ENCODE results near the gene WRAP73. TPM values are rescaled to one million over a fixed set of nuclear protein-coding genes. Genes with fewer than 3 reads are reported as not detected.

Gene WRAP73
- polyA plus RNA-seq, 4 donors, result 16.2 to 36.9 (median 29.3) TPM

- no peak for DNase-seq
- Histone ChIP-seq H3K36me3 (ENCODE audit: control insufficient read depth in 3 of 3, insufficient read depth in 2 of 3, low read depth in 1 of 3, low read length in 3 of 3) (peaks cover 0 to 4% (median 0%) of the 10 kb centered on the region in 3 donors), H3K9me3 (ENCODE audit: control insufficient read depth in 2 of 2, insufficient read depth in 1 of 2, low read depth in 1 of 2, low read length in 1 of 2) (peaks cover 0 to 9% of the 10 kb centered on the region in 2 donors), H3K27me3 (ENCODE audit: control insufficient read depth in 3 of 3, insufficient read depth in 3 of 3, low read length in 3 of 3) (no peaks in the 10 kb centered on the region), H3K27ac (ENCODE audit: low read depth in 1 of 3, low read length in 2 of 3) (no peak overlapping the region), H3K4me1 (ENCODE audit: control insufficient read depth in 3 of 3, insufficient read depth in 2 of 3, low read depth in 1 of 3, low read length in 2 of 3) (peaks cover 0 to 9% (median 5%) of the 10 kb centered on the region in 3 donors), H3K4me3 (ENCODE audit: low read depth in 1 of 3, low read length in 3 of 3) (no peak overlapping the region)
- WGBS, 3 donors, result 71 to 85% (median 74%) methylated on average over 16 of the region's 16 CpGs
- no peak for FAIRE-seq
These were observed 48.2 kb downstream of the WRAP73 start for GRCh38 chr1:3601743-3602142.

- DNase-seq (no peak), FAIRE-seq (no peak)
- peaks cover 0 to 4% (median 0%) of the 10 kb centered on the region in 3 donors for H3K36me3 ChIP-seq (ENCODE audit: control insufficient read depth in 3 of 3, insufficient read depth in 2 of 3, low read depth in 1 of 3, low read length in 3 of 3)
- 53 to 84% (median 72%) methylated on average over 10 of the region's 10 CpGs for WGBS, 3 donors
- no peak overlapping the region for H3K4me3 ChIP-seq (ENCODE audit: low read depth in 1 of 3, low read length in 3 of 3)
- no peak overlapping the region for H3K27ac ChIP-seq (ENCODE audit: low read depth in 1 of 3, low read length in 2 of 3)
- peaks cover 0 to 9% of the 10 kb centered on the region in 2 donors for H3K9me3 ChIP-seq (ENCODE audit: control insufficient read depth in 2 of 2, insufficient read depth in 1 of 2, low read depth in 1 of 2, low read length in 1 of 2)
- peaks cover 0 to 9% (median 5%) of the 10 kb centered on the region in 3 donors for H3K4me1 ChIP-seq (ENCODE audit: control insufficient read depth in 3 of 3, insufficient read depth in 2 of 3, low read depth in 1 of 3, low read length in 2 of 3)
- no peaks in the 10 kb centered on the region for H3K27me3 ChIP-seq (ENCODE audit: control insufficient read depth in 3 of 3, insufficient read depth in 3 of 3, low read length in 3 of 3)
These were observed 49.5 kb downstream of the WRAP73 start for GRCh38 chr1:3600354-3600753.

- Histone ChIP-seq H3K27me3 (ENCODE audit: control insufficient read depth in 3 of 3, insufficient read depth in 3 of 3, low read length in 3 of 3) (no peaks in the 10 kb centered on the region), H3K4me1 (ENCODE audit: control insufficient read depth in 3 of 3, insufficient read depth in 2 of 3, low read depth in 1 of 3, low read length in 2 of 3) (peaks cover 0 to 9% (median 5%) of the 10 kb centered on the region in 3 donors), H3K9me3 (ENCODE audit: control insufficient read depth in 2 of 2, insufficient read depth in 1 of 2, low read depth in 1 of 2, low read length in 1 of 2) (peaks cover 0 to 9% of the 10 kb centered on the region in 2 donors), H3K27ac (ENCODE audit: low read depth in 1 of 3, low read length in 2 of 3) (no peak overlapping the region), H3K36me3 (ENCODE audit: control insufficient read depth in 3 of 3, insufficient read depth in 2 of 3, low read depth in 1 of 3, low read length in 3 of 3) (peaks cover 0 to 4% (median 0%) of the 10 kb centered on the region in 3 donors), H3K4me3 (ENCODE audit: low read depth in 1 of 3, low read length in 3 of 3) (no peak overlapping the region)
- FAIRE-seq (no peak), DNase-seq (no peak)
- WGBS, 3 donors, result 64 to 79% (median 71%) methylated on average over 15 of the region's 15 CpGs
These were observed 50.1 kb downstream of the WRAP73 start for GRCh38 chr1:3599816-3600215.

GRCh38 chr1:3599286-3599811, 50.6 kb downstream of the WRAP73 start:
- 74 to 83% (median 80%) methylated on average over 16 of the region's 16 CpGs for WGBS, 3 donors
- FAIRE-seq (no peak), DNase-seq (no peak)
- Histone ChIP-seq H3K4me1 (ENCODE audit: control insufficient read depth in 3 of 3, insufficient read depth in 2 of 3, low read depth in 1 of 3, low read length in 2 of 3) (peaks cover 0 to 9% (median 5%) of the 10 kb centered on the region in 3 donors), H3K27ac (ENCODE audit: low read depth in 1 of 3, low read length in 2 of 3) (no peak overlapping the region), H3K36me3 (ENCODE audit: control insufficient read depth in 3 of 3, insufficient read depth in 2 of 3, low read depth in 1 of 3, low read length in 3 of 3) (peaks cover 0 to 4% (median 0%) of the 10 kb centered on the region in 3 donors), H3K4me3 (ENCODE audit: low read depth in 1 of 3, low read length in 3 of 3) (no peak overlapping the region), H3K9me3 (ENCODE audit: control insufficient read depth in 2 of 2, insufficient read depth in 1 of 2, low read depth in 1 of 2, low read length in 1 of 2) (peaks cover 0 to 5% of the 10 kb centered on the region in 2 donors), H3K27me3 (ENCODE audit: control insufficient read depth in 3 of 3, insufficient read depth in 3 of 3, low read length in 3 of 3) (no peaks in the 10 kb centered on the region)

- H3K9me3 ChIP-seq (ENCODE audit: control insufficient read depth in 2 of 2, insufficient read depth in 1 of 2, low read depth in 1 of 2, low read length in 1 of 2), result no peaks in the 10 kb centered on the region
- H3K27ac ChIP-seq (ENCODE audit: low read depth in 1 of 3, low read length in 2 of 3), result no peak overlapping the region
- no peaks in the 10 kb centered on the region for H3K27me3 ChIP-seq (ENCODE audit: control insufficient read depth in 3 of 3, insufficient read depth in 3 of 3, low read length in 3 of 3)
- WGBS, 3 donors, result 45 to 51% (median 51%) methylated on average over 29 to 30 of the region's 30 CpGs
- H3K4me1 ChIP-seq (ENCODE audit: control insufficient read depth in 3 of 3, insufficient read depth in 2 of 3, low read depth in 1 of 3, low read length in 2 of 3), result peaks cover 0 to 9% (median 5%) of the 10 kb centered on the region in 3 donors
- DNase-seq, result no peak
- no peak overlapping the region for H3K4me3 ChIP-seq (ENCODE audit: low read depth in 1 of 3, low read length in 3 of 3)
- peaks cover 0 to 4% (median 0%) of the 10 kb centered on the region in 3 donors for H3K36me3 ChIP-seq (ENCODE audit: control insufficient read depth in 3 of 3, insufficient read depth in 2 of 3, low read depth in 1 of 3, low read length in 3 of 3)
- no peak for FAIRE-seq
These were observed 51.2 kb downstream of the WRAP73 start for GRCh38 chr1:3598522-3599285.

GRCh38 chr1:3598051-3598491, 51.8 kb downstream of the WRAP73 start:
- Histone ChIP-seq H3K36me3 (ENCODE audit: control insufficient read depth in 3 of 3, insufficient read depth in 2 of 3, low read depth in 1 of 3, low read length in 3 of 3) (peaks cover 0 to 4% (median 0%) of the 10 kb centered on the region in 3 donors), H3K27me3 (ENCODE audit: control insufficient read depth in 3 of 3, insufficient read depth in 3 of 3, low read length in 3 of 3) (no peaks in the 10 kb centered on the region), H3K27ac (ENCODE audit: low read depth in 1 of 3, low read length in 2 of 3) (no peak overlapping the region), H3K9me3 (ENCODE audit: control insufficient read depth in 2 of 2, insufficient read depth in 1 of 2, low read depth in 1 of 2, low read length in 1 of 2) (no peaks in the 10 kb centered on the region), H3K4me3 (ENCODE audit: low read depth in 1 of 3, low read length in 3 of 3) (no peak overlapping the region), H3K4me1 (ENCODE audit: control insufficient read depth in 3 of 3, insufficient read depth in 2 of 3, low read depth in 1 of 3, low read length in 2 of 3) (peaks cover 0 to 9% (median 5%) of the 10 kb centered on the region in 3 donors)
- no peak for FAIRE-seq
- 31 to 38% (median 37%) methylated on average over 26 of the region's 26 CpGs for WGBS, 3 donors
- DNase-seq, result peak in 1 of 2 donors; percentile 35

GRCh38 chr1:3597599-3597964, 52.3 kb downstream of the WRAP73 start:
- Histone ChIP-seq H3K9me3 (ENCODE audit: control insufficient read depth in 2 of 2, insufficient read depth in 1 of 2, low read depth in 1 of 2, low read length in 1 of 2) (no peaks in the 10 kb centered on the region), H3K27me3 (ENCODE audit: control insufficient read depth in 3 of 3, insufficient read depth in 3 of 3, low read length in 3 of 3) (no peaks in the 10 kb centered on the region), H3K27ac (ENCODE audit: low read depth in 1 of 3, low read length in 2 of 3) (no peak overlapping the region), H3K36me3 (ENCODE audit: control insufficient read depth in 3 of 3, insufficient read depth in 2 of 3, low read depth in 1 of 3, low read length in 3 of 3) (peaks cover 0 to 4% (median 0%) of the 10 kb centered on the region in 3 donors), H3K4me3 (ENCODE audit: low read depth in 1 of 3, low read length in 3 of 3) (no peak overlapping the region), H3K4me1 (ENCODE audit: control insufficient read depth in 3 of 3, insufficient read depth in 2 of 3, low read depth in 1 of 3, low read length in 2 of 3) (peaks cover 0 to 9% (median 5%) of the 10 kb centered on the region in 3 donors)
- FAIRE-seq (no peak), DNase-seq (no peak)
- WGBS, 3 donors, result 35 to 56% (median 37%) methylated on average over 10 to 11 of the region's 11 CpGs

GRCh38 chr1:3596663-3597598, 53.0 kb downstream of the WRAP73 start:
- DNase-seq, result no peak
- Histone ChIP-seq H3K4me1 (ENCODE audit: control insufficient read depth in 3 of 3, insufficient read depth in 2 of 3, low read depth in 1 of 3, low read length in 2 of 3) (peaks cover 0 to 9% (median 5%) of the 10 kb centered on the region in 3 donors), H3K9me3 (ENCODE audit: control insufficient read depth in 2 of 2, insufficient read depth in 1 of 2, low read depth in 1 of 2, low read length in 1 of 2) (no peaks in the 10 kb centered on the region), H3K4me3 (ENCODE audit: low read depth in 1 of 3, low read length in 3 of 3) (no peak overlapping the region), H3K27me3 (ENCODE audit: control insufficient read depth in 3 of 3, insufficient read depth in 3 of 3, low read length in 3 of 3) (no peaks in the 10 kb centered on the region), H3K27ac (ENCODE audit: low read depth in 1 of 3, low read length in 2 of 3) (no peak overlapping the region), H3K36me3 (ENCODE audit: control insufficient read depth in 3 of 3, insufficient read depth in 2 of 3, low read depth in 1 of 3, low read length in 3 of 3) (peaks cover 0 to 4% (median 0%) of the 10 kb centered on the region in 3 donors)
- 75 to 79% (median 77%) methylated on average over 28 to 29 of the region's 29 CpGs for WGBS, 3 donors
- no peak for FAIRE-seq
